HG03108 (cell line): ENCODE data around the gene PNPLA5.

ENCODE experiments used
- ATAC-seq: cut with Tn5 transposase; IDR thresholded peaks from one replicate; pipeline ENCODE4 v1.9.1; 2021; ENCODE audit warnings: moderate library complexity; ENCODE audit not compliant: unreplicated experiment

PNPLA5 gene

GRCh38 chr22:43858156-43858895 is 33.5 kb downstream of the PNPLA5 start:
- no peak for ATAC-seq

GRCh38 chr22:43857367-43857766 is 34.4 kb downstream of the PNPLA5 start:
- ATAC-seq, result no peak

GRCh38 chr22:43855431-43855830 is 36.4 kb downstream of the PNPLA5 start:
- ATAC-seq, result no peak

- ATAC-seq, result no peak
These were observed 37.0 kb downstream of the PNPLA5 start for GRCh38 chr22:43854786-43855271.

GRCh38 chr22:43854121-43854785 is 37.6 kb downstream of the PNPLA5 start:
- ATAC-seq, result no peak

GRCh38 chr22:43853328-43853931 is 38.4 kb downstream of the PNPLA5 start:
- no peak for ATAC-seq

- no peak for ATAC-seq
These were observed 39.1 kb downstream of the PNPLA5 start for GRCh38 chr22:43852573-43853327.

GRCh38 chr22:43851979-43852307 is 39.9 kb downstream of the PNPLA5 start:
- no peak for ATAC-seq

GRCh38 chr22:43851058-43851978 is 40.5 kb downstream of the PNPLA5 start:
- no peak for ATAC-seq

GRCh38 chr22:43850529-43850928 is 41.3 kb downstream of the PNPLA5 start:
- ATAC-seq, result no peak

- no peak for ATAC-seq
These were observed 42.1 kb downstream of the PNPLA5 start for GRCh38 chr22:43849731-43850130.

GRCh38 chr22:43848366-43849171 is 43.2 kb downstream of the PNPLA5 start:
- no peak for ATAC-seq

GRCh38 chr22:43847376-43848289 is 44.2 kb downstream of the PNPLA5 start:
- no peak for ATAC-seq

GRCh38 chr22:43846966-43847365 is 44.8 kb downstream of the PNPLA5 start:
- no peak for ATAC-seq

GRCh38 chr22:43845981-43846380 is 45.8 kb downstream of the PNPLA5 start:
- no peak for ATAC-seq

- no peak for ATAC-seq
These were observed 47.0 kb downstream of the PNPLA5 start for GRCh38 chr22:43844560-43845545.

- ATAC-seq, result no peak
These were observed 47.9 kb downstream of the PNPLA5 start for GRCh38 chr22:43843783-43844530.
